ENCODE results near the gene PRKX. TPM values are rescaled to one million over a fixed set of nuclear protein-coding genes. Genes with fewer than 3 reads are reported as not detected.

The PRKX gene
- total and polyA plus RNA-seq, 2 of the 13 experiments (the other 11 are each of a cell fraction or from before 2014, with no cell fraction given): 0.01 to 0.15 TPM

- no TSS peak for BruUV-seq (replicated peaks)
These were observed 115.3 kb downstream of the PRKX start for GRCh38 chrX:3598046-3598605.

GRCh38 chrX:3592184-3592583 lies 121.3 kb downstream of the PRKX start:
- H4K20me1 ChIP-seq (ENCODE audit: insufficient read depth, low read length): no peaks in the 10 kb centered on the region
- no peaks in the 10 kb centered on the region for H3K9me3 ChIP-seq (ENCODE audit: low read length)
- ATAC-seq: no peak
- no peak overlapping the region for H2AFZ ChIP-seq (ENCODE audit: low read length)
- H3K79me2 ChIP-seq (ENCODE audit: insufficient read depth, low read length): no peaks in the 10 kb centered on the region
- H3K4me1 ChIP-seq (ENCODE audit: insufficient read depth, low read length): no peaks in the 10 kb centered on the region
- no peak for FAIRE-seq
- no peak overlapping the region for H3K27ac ChIP-seq (ENCODE audit: extremely low read length, insufficient read depth, low read length)
- no peaks in the 10 kb centered on the region for H3K36me3 ChIP-seq (replicated peaks in 1 of 2; ENCODE audit: control insufficient read depth in 1 of 2, insufficient read depth in 2 of 2, low read length in 2 of 2)
- intact Hi-C loops (cut with micrococcal nuclease; ENCODE audit: unreplicated experiment) (no loop called here), in situ Hi-C loops (cut with HindIII; ENCODE audit: extremely low pct_ligation_motif_present, low pct_unique_long_range_greater_than_20kb) (no loop called here)
- H3K27me3 ChIP-seq (ENCODE audit: control insufficient read depth in 1 of 2, insufficient read depth in 2 of 2, low read length in 2 of 2): no peaks in the 10 kb centered on the region
- H3K4me2 ChIP-seq (ENCODE audit: low read depth, low read length): no peak overlapping the region
- 0% methylated on average over 4 of the region's 12 CpGs for WGBS (ENCODE audit: low lambda C conversion rate)
- no peak for DNase-seq (ENCODE audit: low spot score)
- no peak overlapping the region for H3K9ac ChIP-seq (ENCODE audit: insufficient read depth, low read depth, low read length)
- BruUV-seq (replicated peaks): no TSS peak
- no peak overlapping the region for H3K4me3 ChIP-seq (replicated peaks in 1 of 3; ENCODE audit: insufficient read depth in 1 of 3, low read depth in 2 of 3, low read length in 3 of 3)
- CTCF ChIA-PET (ENCODE audit: low intra/inter-chr PET ratio, low total read pairs): no interaction called here
- POLR2A ChIA-PET: no interaction called here
- TF ChIP-seq ZNF639 (CRISPR knock-in tag; conservative IDR thresholded peaks at IDR 0.05): no peak
- no peak for TF ChIP-seq ETV5 (CRISPR knock-in tag; IDR thresholded peaks at IDR 0.05; ENCODE audit: borderline replicate concordance)
- TF ChIP-seq XRCC5 (optimal IDR thresholded peaks at IDR 0.05; ENCODE audit: low read length): no peak
- TF ChIP-seq ZNF546 (CRISPR knock-in tag; conservative IDR thresholded peaks at IDR 0.05): no peak
- no peak for TF ChIP-seq ZNF710 (CRISPR knock-in tag; IDR thresholded peaks at IDR 0.05; ENCODE audit: borderline replicate concordance)
- TF ChIP-seq EED (CRISPR knock-in tag; IDR thresholded peaks at IDR 0.05): no peak

More at GRCh38 chrX:3598046-3598605, 115.3 kb downstream of the PRKX start:
- H3K79me2 ChIP-seq (ENCODE audit: insufficient read depth, low read length): no peaks in the 10 kb centered on the region
- intact Hi-C loops (cut with micrococcal nuclease; ENCODE audit: unreplicated experiment) (no loop called here), in situ Hi-C loops (cut with HindIII; ENCODE audit: extremely low pct_ligation_motif_present, low pct_unique_long_range_greater_than_20kb) (no loop called here)
- no peak overlapping the region for H3K4me2 ChIP-seq (ENCODE audit: low read depth, low read length)
- H3K27me3 ChIP-seq (ENCODE audit: control insufficient read depth in 1 of 2, insufficient read depth in 2 of 2, low read length in 2 of 2): no peaks in the 10 kb centered on the region
- ATAC-seq (no peak), FAIRE-seq (no peak), DNase-seq (ENCODE audit: low spot score) (no peak)
- no peaks in the 10 kb centered on the region for H4K20me1 ChIP-seq (ENCODE audit: insufficient read depth, low read length)
- H3K9ac ChIP-seq (ENCODE audit: insufficient read depth, low read depth, low read length): no peak overlapping the region
- H3K9me3 ChIP-seq (ENCODE audit: low read length): no peaks in the 10 kb centered on the region
- no peaks in the 10 kb centered on the region for H3K4me1 ChIP-seq (ENCODE audit: insufficient read depth, low read length)
- H2AFZ ChIP-seq (ENCODE audit: low read length): no peak overlapping the region
- no peaks in the 10 kb centered on the region for H3K36me3 ChIP-seq (replicated peaks in 1 of 2; ENCODE audit: control insufficient read depth in 1 of 2, insufficient read depth in 2 of 2, low read length in 2 of 2)
- no peak overlapping the region for H3K27ac ChIP-seq (ENCODE audit: extremely low read length, insufficient read depth, low read length)
- WGBS (ENCODE audit: low lambda C conversion rate): no CpG with 5 or more reads among the region's 3 CpGs
- CTCF ChIA-PET (ENCODE audit: low intra/inter-chr PET ratio, low total read pairs): no interaction called here
- POLR2A ChIA-PET: no interaction called here
- TF ChIP-seq ZNF326 (CRISPR knock-in tag; IDR thresholded peaks at IDR 0.05; ENCODE audit: borderline replicate concordance): no peak
- no peak overlapping the region for H3K4me3 ChIP-seq (replicated peaks in 1 of 3; ENCODE audit: insufficient read depth in 1 of 3, low read depth in 2 of 3, low read length in 3 of 3)
